ENCODE data around the gene KIAA1958. TPM values are rescaled to one million over a fixed set of nuclear protein-coding genes. Genes with fewer than 3 reads are reported as not detected.

The KIAA1958 gene
- total RNA-seq, 1 donor from 2014 or later, result 12.0 TPM

- Mint-ChIP-seq H3K4me3 (ENCODE audit: unreplicated experiment) (no peak overlapping the region), H3K9me3 (ENCODE audit: unreplicated experiment) (no peaks in the 10 kb centered on the region), H3K27me3 (ENCODE audit: low read depth, unreplicated experiment) (no peaks in the 10 kb centered on the region), H3K4me1 (ENCODE audit: low read depth, unreplicated experiment) (no peaks in the 10 kb centered on the region), H3K36me3 (ENCODE audit: low read depth, unreplicated experiment) (no peaks in the 10 kb centered on the region), H3K27ac (ENCODE audit: unreplicated experiment) (no peak overlapping the region)
- peaks cover 3% of the 10 kb centered on the region for H3K36me3 ChIP-seq (ENCODE audit: insufficient read depth, low read length)
- H3K4me3 ChIP-seq (ENCODE audit: insufficient read depth, low read depth, low read length), result no peak overlapping the region
- H3K27me3 ChIP-seq (ENCODE audit: insufficient read depth, low read length), result no peaks in the 10 kb centered on the region
- no peaks in the 10 kb centered on the region for H3K79me2 ChIP-seq (ENCODE audit: insufficient read depth, low read length)
- DNase-seq (ENCODE audit: low read depth), result no peak
- TF ChIP-seq EZH2 (IDR thresholded peaks at IDR 0.05; ENCODE audit: insufficient read depth, low read length), result no peak
- no peak for TF ChIP-seq CTCF (IDR thresholded peaks at IDR 0.05; ENCODE audit: insufficient read depth, low read depth, low read length)
- no peak for FAIRE-seq
- no peak overlapping the region for H3K4me2 ChIP-seq (ENCODE audit: low read length)
- no peaks in the 10 kb centered on the region for H3K4me1 ChIP-seq (ENCODE audit: insufficient read depth, low read length)
- no peak overlapping the region for H3K9ac ChIP-seq (ENCODE audit: low read length)
- H4K20me1 ChIP-seq (ENCODE audit: insufficient read depth, low read length), result no peaks in the 10 kb centered on the region
- no peak overlapping the region for H3K27ac ChIP-seq (ENCODE audit: low read depth, low read length)
- H3K9me3 ChIP-seq (ENCODE audit: insufficient read depth, low read depth, low read length), result no peaks in the 10 kb centered on the region
- no peak overlapping the region for H2AFZ ChIP-seq (ENCODE audit: low read depth, low read length)
Measured at GRCh38 chr9:112439171-112439570, 47.5 kb upstream of the KIAA1958 start.

- H3K9ac ChIP-seq (ENCODE audit: low read length), result no peak overlapping the region
- H3K36me3 Mint-ChIP-seq (ENCODE audit: low read depth, unreplicated experiment), result no peaks in the 10 kb centered on the region
- no peaks in the 10 kb centered on the region for H3K27me3 ChIP-seq (ENCODE audit: insufficient read depth, low read length)
- DNase-seq (ENCODE audit: low read depth) (no peak), FAIRE-seq (no peak)
- H3K27ac ChIP-seq (ENCODE audit: low read depth, low read length), result no peak overlapping the region
- no peak overlapping the region for H3K27ac Mint-ChIP-seq (ENCODE audit: unreplicated experiment)
- H3K4me1 Mint-ChIP-seq (ENCODE audit: low read depth, unreplicated experiment), result no peaks in the 10 kb centered on the region
- H3K9me3 ChIP-seq (ENCODE audit: insufficient read depth, low read depth, low read length), result no peaks in the 10 kb centered on the region
- H3K4me3 ChIP-seq (ENCODE audit: insufficient read depth, low read depth, low read length), result no peak overlapping the region
- H3K79me2 ChIP-seq (ENCODE audit: insufficient read depth, low read length), result no peaks in the 10 kb centered on the region
- H3K4me3 Mint-ChIP-seq (ENCODE audit: unreplicated experiment), result no peak overlapping the region
- peaks cover 3% of the 10 kb centered on the region for H3K36me3 ChIP-seq (ENCODE audit: insufficient read depth, low read length)
- TF ChIP-seq EZH2 (IDR thresholded peaks at IDR 0.05; ENCODE audit: insufficient read depth, low read length) (no peak), CTCF (IDR thresholded peaks at IDR 0.05; ENCODE audit: insufficient read depth, low read depth, low read length) (no peak)
- H3K4me1 ChIP-seq (ENCODE audit: insufficient read depth, low read length), result no peaks in the 10 kb centered on the region
- H2AFZ ChIP-seq (ENCODE audit: low read depth, low read length), result no peak overlapping the region
- H3K9me3 Mint-ChIP-seq (ENCODE audit: unreplicated experiment), result no peaks in the 10 kb centered on the region
- no peaks in the 10 kb centered on the region for H3K27me3 Mint-ChIP-seq (ENCODE audit: low read depth, unreplicated experiment)
- no peak overlapping the region for H3K4me2 ChIP-seq (ENCODE audit: low read length)
- H4K20me1 ChIP-seq (ENCODE audit: insufficient read depth, low read length), result no peaks in the 10 kb centered on the region
Measured at GRCh38 chr9:112439825-112440224, 46.8 kb upstream of the KIAA1958 start.

- Mint-ChIP-seq H3K36me3 (ENCODE audit: low read depth, unreplicated experiment) (peaks cover 2% of the 10 kb centered on the region), H3K9me3 (ENCODE audit: unreplicated experiment) (no peaks in the 10 kb centered on the region), H3K4me3 (ENCODE audit: unreplicated experiment) (no peak overlapping the region), H3K4me1 (ENCODE audit: low read depth, unreplicated experiment) (no peaks in the 10 kb centered on the region), H3K27me3 (ENCODE audit: low read depth, unreplicated experiment) (no peaks in the 10 kb centered on the region), H3K27ac (ENCODE audit: unreplicated experiment) (no peak overlapping the region)
- FAIRE-seq (peak; percentile 59), DNase-seq (ENCODE audit: low read depth) (no peak)
- Histone ChIP-seq H3K79me2 (ENCODE audit: insufficient read depth, low read length) (no peaks in the 10 kb centered on the region), H3K36me3 (ENCODE audit: insufficient read depth, low read length) (peaks cover 3% of the 10 kb centered on the region), H3K27ac (ENCODE audit: low read depth, low read length) (no peak overlapping the region), H2AFZ (ENCODE audit: low read depth, low read length) (no peak overlapping the region), H3K9me3 (ENCODE audit: insufficient read depth, low read depth, low read length) (no peaks in the 10 kb centered on the region), H3K4me3 (ENCODE audit: insufficient read depth, low read depth, low read length) (no peak overlapping the region), H4K20me1 (ENCODE audit: insufficient read depth, low read length) (no peaks in the 10 kb centered on the region), H3K9ac (ENCODE audit: low read length) (no peak overlapping the region), H3K27me3 (ENCODE audit: insufficient read depth, low read length) (no peaks in the 10 kb centered on the region), H3K4me1 (ENCODE audit: insufficient read depth, low read length) (no peaks in the 10 kb centered on the region), H3K4me2 (ENCODE audit: low read length) (no peak overlapping the region)
- no peak for TF ChIP-seq EZH2 (IDR thresholded peaks at IDR 0.05; ENCODE audit: insufficient read depth, low read length)
- peak; percentile 54 for TF ChIP-seq CTCF (IDR thresholded peaks at IDR 0.05; ENCODE audit: insufficient read depth, low read depth, low read length)
Measured at GRCh38 chr9:112443200-112443599, 43.4 kb upstream of the KIAA1958 start.

All from astrocyte (in vitro differentiated cells and primary cell).